ENCODE data around the gene APP. TPM values are rescaled to one million over a fixed set of nuclear protein-coding genes. Genes with fewer than 3 reads are reported as not detected.

APP gene
- total and polyA plus RNA-seq, 2 of the 13 experiments (the other 11 are each of a cell fraction or from before 2014, with no cell fraction given): 70.6 to 262 TPM

DNA sequence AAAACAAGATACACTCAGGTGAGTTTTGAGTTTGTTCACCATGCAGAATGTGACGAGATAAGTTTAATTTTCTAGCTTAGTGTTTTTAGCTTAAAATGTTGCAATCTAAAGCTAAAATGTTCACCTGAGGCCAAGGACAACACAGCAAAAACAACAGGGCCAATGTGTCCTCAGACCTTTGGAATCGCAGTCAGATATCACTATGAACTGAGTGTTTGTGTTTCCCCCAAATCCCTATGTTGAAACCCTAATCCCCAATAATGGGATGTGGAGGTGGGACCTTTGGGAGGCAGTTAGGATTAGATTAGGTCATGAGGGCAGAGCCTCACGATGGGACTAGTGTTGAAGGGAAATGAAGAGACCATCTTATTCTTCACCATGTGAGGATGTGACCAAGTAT, 291.4 kb downstream of the APP start (continued):
- TF ChIP-seq EEA1 (CRISPR knock-in tag; IDR thresholded peaks at IDR 0.05; ENCODE audit: borderline replicate concordance): no peak
- TF ChIP-seq NPAS2 (CRISPR knock-in tag; IDR thresholded peaks at IDR 0.05; ENCODE audit: borderline replicate concordance): no peak
- TF ChIP-seq BRCA1 (CRISPR knock-in tag; IDR thresholded peaks at IDR 0.05): no peak
- TF ChIP-seq ZFP36L1 (CRISPR knock-in tag; IDR thresholded peaks at IDR 0.05): no peak
- TF ChIP-seq GPN1 (CRISPR knock-in tag; IDR thresholded peaks at IDR 0.05; ENCODE audit: borderline replicate concordance): no peak
- no peak for TF ChIP-seq SMYD3 (CRISPR knock-in tag; IDR thresholded peaks at IDR 0.05)
- TF ChIP-seq MIER3 (CRISPR knock-in tag; IDR thresholded peaks at IDR 0.05; ENCODE audit: borderline replicate concordance): no peak
- no peak for TF ChIP-seq ZNF20 (CRISPR knock-in tag; IDR thresholded peaks at IDR 0.05)
- TF ChIP-seq MXD4 (CRISPR knock-in tag; IDR thresholded peaks at IDR 0.05): no peak
- TF ChIP-seq HOXA3 (CRISPR knock-in tag; IDR thresholded peaks at IDR 0.05): no peak; the same call in 1 of the 2 replicates
- TF ChIP-seq HNF4G (IDR thresholded peaks at IDR 0.05; ENCODE audit: borderline replicate concordance, low read depth, low read length): peak; percentile 53; the same call in 1 of the 2 replicates
- TF ChIP-seq HNF4G (CRISPR knock-in tag; IDR thresholded peaks at IDR 0.05; ENCODE audit: borderline replicate concordance, low read depth): no peak
- TF ChIP-seq CREB3 (CRISPR knock-in tag; IDR thresholded peaks at IDR 0.05): no peak
- no peak for TF ChIP-seq PHF8 (CRISPR knock-in tag; IDR thresholded peaks at IDR 0.05)
- TF ChIP-seq TCF7L2 (IDR thresholded peaks at IDR 0.05; ENCODE audit: low read depth, low read length): no peak
- TF ChIP-seq, protein P1, sequence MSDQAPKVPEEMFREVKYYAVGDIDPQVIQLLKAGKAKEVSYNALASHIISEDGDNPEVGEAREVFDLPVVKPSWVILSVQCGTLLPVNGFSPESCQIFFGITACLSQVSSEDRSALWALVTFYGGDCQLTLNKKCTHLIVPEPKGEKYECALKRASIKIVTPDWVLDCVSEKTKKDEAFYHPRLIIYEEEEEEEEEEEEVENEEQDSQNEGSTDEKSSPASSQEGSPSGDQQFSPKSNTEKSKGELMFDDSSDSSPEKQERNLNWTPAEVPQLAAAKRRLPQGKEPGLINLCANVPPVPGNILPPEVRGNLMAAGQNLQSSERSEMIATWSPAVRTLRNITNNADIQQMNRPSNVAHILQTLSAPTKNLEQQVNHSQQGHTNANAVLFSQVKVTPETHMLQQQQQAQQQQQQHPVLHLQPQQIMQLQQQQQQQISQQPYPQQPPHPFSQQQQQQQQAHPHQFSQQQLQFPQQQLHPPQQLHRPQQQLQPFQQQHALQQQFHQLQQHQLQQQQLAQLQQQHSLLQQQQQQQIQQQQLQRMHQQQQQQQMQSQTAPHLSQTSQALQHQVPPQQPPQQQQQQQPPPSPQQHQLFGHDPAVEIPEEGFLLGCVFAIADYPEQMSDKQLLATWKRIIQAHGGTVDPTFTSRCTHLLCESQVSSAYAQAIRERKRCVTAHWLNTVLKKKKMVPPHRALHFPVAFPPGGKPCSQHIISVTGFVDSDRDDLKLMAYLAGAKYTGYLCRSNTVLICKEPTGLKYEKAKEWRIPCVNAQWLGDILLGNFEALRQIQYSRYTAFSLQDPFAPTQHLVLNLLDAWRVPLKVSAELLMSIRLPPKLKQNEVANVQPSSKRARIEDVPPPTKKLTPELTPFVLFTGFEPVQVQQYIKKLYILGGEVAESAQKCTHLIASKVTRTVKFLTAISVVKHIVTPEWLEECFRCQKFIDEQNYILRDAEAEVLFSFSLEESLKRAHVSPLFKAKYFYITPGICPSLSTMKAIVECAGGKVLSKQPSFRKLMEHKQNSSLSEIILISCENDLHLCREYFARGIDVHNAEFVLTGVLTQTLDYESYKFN (CRISPR knock-in tag; conservative IDR thresholded peaks at IDR 0.05): peak; percentile 62
- TF ChIP-seq, protein P2, sequence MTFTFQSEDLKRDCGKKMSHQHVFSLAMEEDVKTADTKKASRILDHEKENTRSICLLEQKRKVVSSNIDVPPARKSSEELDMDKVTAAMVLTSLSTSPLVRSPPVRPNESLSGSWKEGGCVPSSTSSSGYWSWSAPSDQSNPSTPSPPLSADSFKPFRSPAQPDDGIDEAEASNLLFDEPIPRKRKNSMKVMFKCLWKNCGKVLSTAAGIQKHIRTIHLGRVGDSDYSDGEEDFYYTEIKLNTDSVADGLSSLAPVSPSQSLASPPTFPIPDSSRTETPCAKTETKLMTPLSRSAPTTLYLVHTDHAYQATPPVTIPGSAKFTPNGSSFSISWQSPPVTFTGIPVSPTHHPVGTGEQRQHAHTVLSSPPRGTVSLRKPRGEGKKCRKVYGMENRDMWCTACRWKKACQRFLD (CRISPR knock-in tag; IDR thresholded peaks at IDR 0.05; ENCODE audit: borderline replicate concordance): no peak
- TF ChIP-seq, protein P3, sequence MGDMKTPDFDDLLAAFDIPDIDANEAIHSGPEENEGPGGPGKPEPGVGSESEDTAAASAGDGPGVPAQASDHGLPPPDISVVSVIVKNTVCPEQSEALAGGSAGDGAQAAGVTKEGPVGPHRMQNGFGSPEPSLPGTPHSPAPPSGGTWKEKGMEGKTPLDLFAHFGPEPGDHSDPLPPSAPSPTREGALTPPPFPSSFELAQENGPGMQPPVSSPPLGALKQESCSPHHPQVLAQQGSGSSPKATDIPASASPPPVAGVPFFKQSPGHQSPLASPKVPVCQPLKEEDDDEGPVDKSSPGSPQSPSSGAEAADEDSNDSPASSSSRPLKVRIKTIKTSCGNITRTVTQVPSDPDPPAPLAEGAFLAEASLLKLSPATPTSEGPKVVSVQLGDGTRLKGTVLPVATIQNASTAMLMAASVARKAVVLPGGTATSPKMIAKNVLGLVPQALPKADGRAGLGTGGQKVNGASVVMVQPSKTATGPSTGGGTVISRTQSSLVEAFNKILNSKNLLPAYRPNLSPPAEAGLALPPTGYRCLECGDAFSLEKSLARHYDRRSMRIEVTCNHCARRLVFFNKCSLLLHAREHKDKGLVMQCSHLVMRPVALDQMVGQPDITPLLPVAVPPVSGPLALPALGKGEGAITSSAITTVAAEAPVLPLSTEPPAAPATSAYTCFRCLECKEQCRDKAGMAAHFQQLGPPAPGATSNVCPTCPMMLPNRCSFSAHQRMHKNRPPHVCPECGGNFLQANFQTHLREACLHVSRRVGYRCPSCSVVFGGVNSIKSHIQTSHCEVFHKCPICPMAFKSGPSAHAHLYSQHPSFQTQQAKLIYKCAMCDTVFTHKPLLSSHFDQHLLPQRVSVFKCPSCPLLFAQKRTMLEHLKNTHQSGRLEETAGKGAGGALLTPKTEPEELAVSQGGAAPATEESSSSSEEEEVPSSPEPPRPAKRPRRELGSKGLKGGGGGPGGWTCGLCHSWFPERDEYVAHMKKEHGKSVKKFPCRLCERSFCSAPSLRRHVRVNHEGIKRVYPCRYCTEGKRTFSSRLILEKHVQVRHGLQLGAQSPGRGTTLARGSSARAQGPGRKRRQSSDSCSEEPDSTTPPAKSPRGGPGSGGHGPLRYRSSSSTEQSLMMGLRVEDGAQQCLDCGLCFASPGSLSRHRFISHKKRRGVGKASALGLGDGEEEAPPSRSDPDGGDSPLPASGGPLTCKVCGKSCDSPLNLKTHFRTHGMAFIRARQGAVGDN (CRISPR knock-in tag; IDR thresholded peaks at IDR 0.05): no peak
- TF ChIP-seq ATM (IDR thresholded peaks at IDR 0.05; ENCODE audit: borderline replicate concordance): no peak
- TF ChIP-seq MAFG (CRISPR knock-in tag; IDR thresholded peaks at IDR 0.05): no peak
- TF ChIP-seq, protein P4, sequence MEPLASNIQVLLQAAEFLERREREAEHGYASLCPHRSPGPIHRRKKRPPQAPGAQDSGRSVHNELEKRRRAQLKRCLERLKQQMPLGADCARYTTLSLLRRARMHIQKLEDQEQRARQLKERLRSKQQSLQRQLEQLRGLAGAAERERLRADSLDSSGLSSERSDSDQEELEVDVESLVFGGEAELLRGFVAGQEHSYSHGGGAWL (CRISPR knock-in tag; IDR thresholded peaks at IDR 0.05): no peak

Data from HepG2 (cell line).